HepG2 (cell line): ENCODE measurements around the gene ZSWIM9. TPM values are rescaled to one million over a fixed set of nuclear protein-coding genes. Genes with fewer than 3 reads are reported as not detected.
A peak's percentile ranks its signal among the peaks of the same experiment; 100 is the strongest.

ENCODE experiments used
- DDIT3 ChIP-seq: sonication (generic); formaldehyde crosslinking; IDR thresholded peaks from 2 replicates; pipeline ENCODE4 v1.4.0; 2020; ENCODE audit warnings: mild to moderate bottlenecking, missing genetic modification reagents
- ELF1 ChIP-seq: sonication (generic); formaldehyde crosslinking; IDR thresholded peaks from 2 replicates; pipeline ENCODE4 v1.4.0; 2020; ENCODE audit warnings: missing genetic modification reagents
- EP300 ChIP-seq, 3 experiments: sonication (generic) in 1 of 3; formaldehyde crosslinking in 1 of 3; IDR thresholded peaks; 2 replicates each; pipeline versions ENCODE4 v1.5.1 to v1.6.1; 2011 to 2020; ENCODE audit warnings: low read depth in 2 of 3, low read length in 2 of 3, borderline replicate concordance in 1 of 3, improper control_type of control experiment in 1 of 3, mild to moderate bottlenecking in 1 of 3, missing genetic modification reagents in 1 of 3, moderate library complexity in 1 of 3
- ESRRA ChIP-seq: sonication (generic); formaldehyde crosslinking; IDR thresholded peaks from 2 replicates; pipeline ENCODE4 v1.5.1; 2020; ENCODE audit warnings: mild to moderate bottlenecking, low read depth, missing genetic modification reagents
- HCFC1 ChIP-seq: fragments of 150-350 bp; IDR thresholded peaks from 2 replicates; pipeline ENCODE4 v1.6.1; 2014; ENCODE audit warnings: low read depth, low read length
- MTF1 ChIP-seq: sonication (generic); formaldehyde crosslinking; IDR thresholded peaks from 2 replicates; pipeline ENCODE4 v1.5.0; 2020; ENCODE audit warnings: missing genetic modification reagents
- PHF8 ChIP-seq: sonication (generic); formaldehyde crosslinking; IDR thresholded peaks from 2 replicates; pipeline ENCODE4 v1.5.0; 2020; ENCODE audit warnings: missing genetic modification reagents
- ZNF142 ChIP-seq: sonication (generic); formaldehyde crosslinking; IDR thresholded peaks from 2 replicates; pipeline ENCODE4 v1.4.0; 2020; ENCODE audit warnings: missing genetic modification reagents
- ZNF318 ChIP-seq: sonication (generic); formaldehyde crosslinking; IDR thresholded peaks from 2 replicates; pipeline ENCODE4 v1.4.0; 2020; ENCODE audit warnings: mild to moderate bottlenecking, missing genetic modification reagents
- ZNF746 ChIP-seq: sonication (generic); formaldehyde crosslinking; IDR thresholded peaks from 2 replicates; pipeline ENCODE4 v1.8.0; 2022; ENCODE audit warnings: mild to moderate bottlenecking, missing genetic modification reagents
- ZSCAN5A ChIP-seq: sonication (generic); formaldehyde crosslinking; IDR thresholded peaks from 2 replicates; pipeline ENCODE4 v1.8.0; 2022; ENCODE audit warnings: mild to moderate bottlenecking, missing genetic modification reagents, borderline replicate concordance
- polyA plus RNA-seq, 8 experiments: library from polyadenylated mRNA; depleted of rRNA in 3 of 8; stranded (reverse) in 7 of 8; unstranded in 1 of 8; fragments of >200 nt; fragmentation: Illumina TruSeq in 4 of 8; extraction: Trizol in 4 of 8; gene quantifications; 2 replicates each; pipeline versions ENCODE4 v1.2.1 to v1.2.3, GENCODE V29; 2011 to 2016; ENCODE audit warnings: low read depth in 4 of 8, missing spikeins in 1 of 8, mixed read lengths in 1 of 8; ENCODE audit not compliant: insufficient read depth in 1 of 8
- total RNA-seq, 5 experiments: library from RNA; depleted of rRNA; stranded (reverse); fragments of >200 nt; fragmentation: Illumina TruSeq; extraction: Trizol; gene quantifications; 2 replicates each; pipeline ENCODE4 v1.2.3, GENCODE V29; 2016; ENCODE audit warnings: low read depth in 1 of 5

Gene ZSWIM9
- total and polyA plus RNA-seq, 2 of the 13 experiments (the other 11 are each of a cell fraction or from before 2014, with no cell fraction given): 0.18 to 1.1 TPM

- TF ChIP-seq ZNF318 (CRISPR knock-in tag) (no peak), ZSCAN5A (CRISPR knock-in tag) (peak; percentile 33; the same call in 1 of the 2 replicates), PHF8 (CRISPR knock-in tag) (peak; percentile 85), ZNF142 (CRISPR knock-in tag) (0 out of 2 replicates have a peak, but pooled peaks have one; percentile 20), ZNF746 (CRISPR knock-in tag) (peak; percentile 84), ELF1 (peak; percentile 58), DDIT3 (CRISPR knock-in tag) (no peak), ESRRA (CRISPR knock-in tag) (peak; percentile 41; the same call in 1 of the 2 replicates), HCFC1 (peak; percentile 81), MTF1 (CRISPR knock-in tag) (no peak), EP300 (IDR thresholded peaks at IDR 0.05; ENCODE audit: low read depth in 2 of 2, low read length in 2 of 2) (no peak; a peak in 1 of 4 replicates), EP300 (CRISPR knock-in tag; IDR thresholded peaks at IDR 0.05; ENCODE audit: borderline replicate concordance) (no peak)
These were observed at the start of gene ZSWIM9, which contains the start of gene LIG1 (continued) for GRCh38 chr19:48169939-48170803.
